ENCODE data around the gene TRAPPC14.
"Not testable (repeated sequence)": the region's sequence is repeated elsewhere in the genome, so short reads cannot be mapped to it uniquely, and the experiment has no call there.

TRAPPC14 gene

GRCh38 chr7:100152937-100153666 lies 5.4 kb downstream of the TRAPPC14 start:
- DNase-seq, result peak; percentile 8

GRCh38 chr7:100152404-100152803 lies 6.1 kb downstream of the TRAPPC14 start:
- peak; percentile 2 for DNase-seq

- peak; percentile 99 for DNase-seq
These were observed 9.8 kb downstream of the TRAPPC14 start, which contains the start of gene LAMTOR4 for GRCh38 chr7:100148559-100149328. Gene LAMTOR4 (plus strand): TSS chr7:100148918. CDS start chr7:100148973, 55 bp downstream.

GRCh38 chr7:100148225-100148558 lies 10.3 kb downstream of the TRAPPC14 start:
- DNase-seq, result no peak

GRCh38 chr7:100147278-100147677 lies 11.2 kb downstream of the TRAPPC14 start:
- peak; percentile 14 for DNase-seq

GRCh38 chr7:100146350-100146749 lies 12.2 kb downstream of the TRAPPC14 start:
- not testable (repeated sequence) for DNase-seq

- peak; percentile 6 for DNase-seq
These were observed 16.1 kb downstream of the TRAPPC14 start for GRCh38 chr7:100142461-100142860.

- DNase-seq, result peak; percentile 11
These were observed 17.0 kb downstream of the TRAPPC14 start for GRCh38 chr7:100141555-100141949.

GRCh38 chr7:100137851-100138760 lies 20.4 kb downstream of the TRAPPC14 start:
- no peak for DNase-seq

GRCh38 chr7:100132697-100133151 lies 25.8 kb downstream of the TRAPPC14 start:
- DNase-seq, result peak; percentile 59

GRCh38 chr7:100132126-100132525 lies 26.4 kb downstream of the TRAPPC14 start:
- no peak for DNase-seq

- DNase-seq, result peak; percentile 77
These were observed 27.7 kb downstream of the TRAPPC14 start for GRCh38 chr7:100130608-100131453.

- not testable (repeated sequence) for DNase-seq
These were observed 28.3 kb downstream of the TRAPPC14 start for GRCh38 chr7:100130220-100130607.

- no peak for DNase-seq
These were observed 29.9 kb downstream of the TRAPPC14 start for GRCh38 chr7:100128637-100128963.

- DNase-seq, result peak; percentile 57
These were observed 30.5 kb downstream of the TRAPPC14 start for GRCh38 chr7:100127866-100128636.

- peak; percentile 94 for DNase-seq
These were observed 31.3 kb downstream of the TRAPPC14 start, which contains the start of gene MBLAC1 for GRCh38 chr7:100126931-100127865. Gene MBLAC1 (plus strand): TSS chr7:100126967. CDS start chr7:100127396, 429 bp downstream.

- DNase-seq, result no peak
These were observed 32.1 kb downstream of the TRAPPC14 start for GRCh38 chr7:100126239-100126930.

GRCh38 chr7:100124301-100125230 lies 34.0 kb downstream of the TRAPPC14 start:
- DNase-seq, result no peak

Data from left hindlimb (tissue), 1 donor.